CD14-positive monocyte (primary cell): ENCODE data around the gene SPSB1. TPM values are rescaled to one million over a fixed set of nuclear protein-coding genes. Genes with fewer than 3 reads are reported as not detected.

Experiments
- DNase-seq, 3 donors: peaks; one replicate each; pipeline ENCODE4 v3.0.0-alpha.2; 2011 to 2022
- H2AFZ ChIP-seq: 2 replicates; pipeline ENCODE4 v1.6.0; 2012; ENCODE audit warnings: mild to moderate bottlenecking, low read depth, low read length, inconsistent platforms; ENCODE audit not compliant: insufficient read depth, poor library complexity, severe bottlenecking
- H3K27ac ChIP-seq, 2 donors: 1 replicate in 1 of 2; 2 replicates in 1 of 2; pipeline ENCODE4 v1.5.1; 2012 to 2013; ENCODE audit warnings: low read length in 2 of 2, control low read depth in 1 of 2, inconsistent platforms in 1 of 2, low read depth in 1 of 2, mild to moderate bottlenecking in 1 of 2
- H3K27me3 ChIP-seq, 2 donors: one replicate each; pipeline versions ENCODE4 v1.6.0 to v1.6.1; 2011 to 2013; ENCODE audit warnings: low read length in 2 of 2; ENCODE audit not compliant: control insufficient read depth in 2 of 2, insufficient read depth in 2 of 2
- H3K36me3 ChIP-seq, 2 donors: replicated peaks in 1 of 2; 1 replicate in 1 of 2; 2 replicates in 1 of 2; pipeline versions ENCODE4 v1.5.1 to v1.6.1; 2012 to 2013; ENCODE audit warnings: low read length in 2 of 2, control low read depth in 1 of 2, inconsistent platforms in 1 of 2, mild to moderate bottlenecking in 1 of 2; ENCODE audit not compliant: insufficient read depth in 2 of 2, control insufficient read depth in 1 of 2
- H3K4me1 ChIP-seq, 2 donors: 1 replicate in 1 of 2; 2 replicates in 1 of 2; pipeline versions ENCODE4 v1.5.1 to v1.6.1; 2012 to 2013; ENCODE audit warnings: low read length in 2 of 2, control low read depth in 1 of 2, inconsistent platforms in 1 of 2, mild to moderate bottlenecking in 1 of 2, moderate library complexity in 1 of 2; ENCODE audit not compliant: insufficient read depth in 2 of 2, control insufficient read depth in 1 of 2
- H3K4me2 ChIP-seq: replicated peaks from 2 replicates; pipeline ENCODE3; 2012; ENCODE audit warnings: low read length, moderate library complexity, mild to moderate bottlenecking; ENCODE audit not compliant: poor library complexity, severe bottlenecking; ENCODE audit errors: extremely low read depth
- H3K4me3 ChIP-seq, 3 experiments: fragments of 200-600 bp in 1 of 3; sonication (generic) in 1 of 3; replicated peaks in 1 of 3; 1 replicate in 2 of 3; 2 replicates in 1 of 3; pipeline ENCODE4 v1.5.1; 2011 to 2013; ENCODE audit warnings: low read length in 3 of 3, mild to moderate bottlenecking in 3 of 3, control low read depth in 2 of 3, low read depth in 2 of 3, inconsistent platforms in 1 of 3, moderate library complexity in 1 of 3
- H3K79me2 ChIP-seq: 2 replicates; pipeline ENCODE4 v1.6.0; 2012; ENCODE audit warnings: mild to moderate bottlenecking, control low read depth, inconsistent platforms, low read length, moderate library complexity; ENCODE audit not compliant: insufficient read depth
- H3K9ac ChIP-seq: 2 replicates; pipeline ENCODE4 v1.6.0; 2017; ENCODE audit warnings: low read length, mild to moderate bottlenecking; ENCODE audit not compliant: insufficient read depth, poor library complexity, severe bottlenecking
- H3K9me3 ChIP-seq, 2 donors: replicated peaks in 1 of 2; 1 replicate in 1 of 2; 2 replicates in 1 of 2; pipeline versions ENCODE4 v1.5.1 to v1.6.1; 2012 to 2013; ENCODE audit warnings: low read length in 2 of 2, control low read depth in 1 of 2; ENCODE audit not compliant: control insufficient read depth in 1 of 2, insufficient read depth in 1 of 2
- H4K20me1 ChIP-seq: 2 replicates; pipeline ENCODE4 v1.6.0; 2012; ENCODE audit warnings: mild to moderate bottlenecking, low read length, control low read depth, moderate library complexity; ENCODE audit not compliant: insufficient read depth
- H3K27ac Mint-ChIP-seq, 7 donors: one replicate each; pipeline ENCODE4 v1.8.0; 2020; ENCODE audit warnings: mild to moderate bottlenecking in 7 of 7, mixed read lengths in 7 of 7, moderate library complexity in 6 of 7, inconsistent platforms in 2 of 7
- H3K27me3 Mint-ChIP-seq, 3 donors: one replicate each; pipeline ENCODE4 v1.8.0; 2021 to 2022; ENCODE audit warnings: low read depth in 3 of 3, mild to moderate bottlenecking in 3 of 3, mixed read lengths in 3 of 3, moderate library complexity in 3 of 3, inconsistent platforms in 1 of 3
- H3K36me3 Mint-ChIP-seq, 2 donors: one replicate each; pipeline ENCODE4 v1.8.0; 2020; ENCODE audit warnings: mixed read lengths in 2 of 2, inconsistent platforms in 1 of 2, mild to moderate bottlenecking in 1 of 2
- H3K4me1 Mint-ChIP-seq: one replicate; pipeline ENCODE4 v1.8.0; 2020; ENCODE audit warnings: mild to moderate bottlenecking, mixed read lengths
- H3K4me3 Mint-ChIP-seq, 2 donors: one replicate each; pipeline ENCODE4 v1.8.0; 2020; ENCODE audit warnings: mild to moderate bottlenecking in 2 of 2, mixed read lengths in 2 of 2, moderate library complexity in 1 of 2
- H3K9me3 Mint-ChIP-seq, 7 donors: one replicate each; pipeline ENCODE4 v1.8.0; 2020 to 2022; ENCODE audit warnings: mixed read lengths in 7 of 7, mild to moderate bottlenecking in 6 of 7, moderate library complexity in 6 of 7, inconsistent platforms in 2 of 7
- CTCF ChIP-seq: fragments of 200-600 bp; IDR thresholded peaks from one replicate; pipeline ENCODE4 v1.8.0; 2022; ENCODE audit warnings: antibody characterized with exemption, mild to moderate bottlenecking
- WGBS: methylation state at CpG from one replicate; pipeline ENCODE4 v1.1.5; 2013; ENCODE audit warnings: missing lambda C conversion rate; ENCODE audit not compliant: insufficient coverage; 5-methylcytosine and 5-hydroxymethylcytosine counted together
- intact Hi-C, 2 donors: fragments of 100-400 bp; cut with micrococcal nuclease; formaldehyde crosslinking; loops; one replicate each; pipeline versions ENCODE4 v1.15.0 to v1.15.1; 2023
- polyA plus RNA-seq, 3 donors: library from polyadenylated mRNA; depleted of rRNA in 1 of 3; unstranded in 2 of 3; stranded (reverse) in 1 of 3; fragments of 300-500 nt in 2 of 3; fragments of >200 nt in 1 of 3; fragmentation: Illumina TruSeq in 2 of 3; gene quantifications; 1 replicate in 2 of 3; 2 replicates in 1 of 3; pipeline ENCODE4 v1.2.3, GENCODE V29; 2012 to 2021

Gene SPSB1
- polyA plus RNA-seq, 3 donors: 0.15 to 1.2 (median 0.29) TPM

GRCh38 chr1:9300573-9300972, 7.9 kb downstream of the SPSB1 start:
- peaks cover 11 to 16% (median 12%) of the 10 kb centered on the region in 3 donors for H3K27me3 Mint-ChIP-seq
- TF ChIP-seq CTCF: no peak
- DNase-seq: no peak
- no peak overlapping the region for H3K4me2 ChIP-seq
- H3K9ac ChIP-seq: no peak overlapping the region
- H3K4me3 Mint-ChIP-seq: no peak overlapping the region
- H3K4me1 Mint-ChIP-seq: peaks cover 13% of the 10 kb centered on the region
- H3K27ac ChIP-seq: no peak overlapping the region
- peaks cover 0 to 2% (median 0%) of the 10 kb centered on the region in 7 donors for H3K9me3 Mint-ChIP-seq
- H3K79me2 ChIP-seq: no peaks in the 10 kb centered on the region
- no peak overlapping the region for H3K4me3 ChIP-seq
- no peak overlapping the region for H2AFZ ChIP-seq
- 41% methylated on average over 4 of the region's 6 CpGs for WGBS
- no peaks in the 10 kb centered on the region for H4K20me1 ChIP-seq
- no peaks in the 10 kb centered on the region for H3K9me3 ChIP-seq
- peak overlapping the region in 1 of 7 donors; percentile 28 for H3K27ac Mint-ChIP-seq
- intact Hi-C loops: no loop called here
- peaks cover 10 to 11% of the 10 kb centered on the region in 2 donors for H3K4me1 ChIP-seq
- peaks cover 2 to 16% of the 10 kb centered on the region in 2 donors for H3K27me3 ChIP-seq
- no peaks in the 10 kb centered on the region for H3K36me3 ChIP-seq
- H3K36me3 Mint-ChIP-seq: no peaks in the 10 kb centered on the region

GRCh38 chr1:9302745-9303524, 10.2 kb downstream of the SPSB1 start:
- Histone ChIP-seq H3K79me2 (no peaks in the 10 kb centered on the region), H3K36me3 (no peaks in the 10 kb centered on the region), H3K4me2 (no peak overlapping the region), H3K4me3 (no peak overlapping the region), H2AFZ (no peak overlapping the region), H3K9ac (no peak overlapping the region), H4K20me1 (no peaks in the 10 kb centered on the region), H3K27me3 (no peaks in the 10 kb centered on the region), H3K4me1 (peaks cover 10 to 11% of the 10 kb centered on the region in 2 donors), H3K27ac (no peak overlapping the region), H3K9me3 (no peaks in the 10 kb centered on the region)
- Mint-ChIP-seq H3K9me3 (no peaks in the 10 kb centered on the region), H3K4me1 (peaks cover 13% of the 10 kb centered on the region), H3K27ac (no peak overlapping the region), H3K36me3 (no peaks in the 10 kb centered on the region), H3K27me3 (peaks cover 2 to 7% (median 4%) of the 10 kb centered on the region in 3 donors), H3K4me3 (no peak overlapping the region)
- intact Hi-C loops: no loop called here
- DNase-seq: no peak
- no peak for TF ChIP-seq CTCF
- 63% methylated on average over 7 of the region's 9 CpGs for WGBS
